Measurements from ENCODE around the gene C16orf54. TPM values are rescaled to one million over a fixed set of nuclear protein-coding genes. Genes with fewer than 3 reads are reported as not detected.
A peak's percentile ranks its signal among the peaks of the same experiment; 100 is the strongest.
"Not testable (repeated sequence)": the region's sequence is repeated elsewhere in the genome, so short reads cannot be mapped to it uniquely, and the experiment has no call there.

C16orf54 gene
- total RNA-seq, 3 donors from 2014 or later, result 6.8 to 8.8 (median 7.2) TPM

- no peak for DNase-seq
- H3K27me3 Mint-ChIP-seq (ENCODE audit: low read depth), result no peaks in the 10 kb centered on the region
- H3K4me1 Mint-ChIP-seq (ENCODE audit: low read depth), result peaks cover 38% of the 10 kb centered on the region
- ATAC-seq, result no peak
- H3K36me3 Mint-ChIP-seq (ENCODE audit: insufficient read depth), result no peaks in the 10 kb centered on the region
- no peaks in the 10 kb centered on the region for H3K9me3 Mint-ChIP-seq
- no peak overlapping the region for H3K4me3 Mint-ChIP-seq
Observed at GRCh38 chr16:29757950-29758466, 12.2 kb upstream of the C16orf54 start.

- not testable (repeated sequence) for DNase-seq; H3K4me3 Mint-ChIP-seq; H3K9me3 Mint-ChIP-seq; H3K27me3 Mint-ChIP-seq (ENCODE audit: low read depth); ATAC-seq; H3K36me3 Mint-ChIP-seq (ENCODE audit: insufficient read depth)
- H3K4me1 Mint-ChIP-seq (ENCODE audit: low read depth), result peaks cover 37% of the 10 kb centered on the region
Observed at GRCh38 chr16:29757086-29757485, 11.3 kb upstream of the C16orf54 start.

- Mint-ChIP-seq H3K27me3 (ENCODE audit: low read depth) (no peaks in the 10 kb centered on the region), H3K9me3 (no peaks in the 10 kb centered on the region), H3K4me3 (no peak overlapping the region), H3K36me3 (ENCODE audit: insufficient read depth) (no peaks in the 10 kb centered on the region), H3K4me1 (ENCODE audit: low read depth) (peaks cover 37% of the 10 kb centered on the region)
- DNase-seq (no peak), ATAC-seq (no peak)
Observed at GRCh38 chr16:29756654-29757053, 10.9 kb upstream of the C16orf54 start.

GRCh38 chr16:29753516-29753915, 7.7 kb upstream of the C16orf54 start:
- Mint-ChIP-seq H3K27me3 (ENCODE audit: low read depth) (no peaks in the 10 kb centered on the region), H3K4me1 (ENCODE audit: low read depth) (peaks cover 38% of the 10 kb centered on the region), H3K36me3 (ENCODE audit: insufficient read depth) (peaks cover 8% of the 10 kb centered on the region), H3K4me3 (no peak overlapping the region), H3K9me3 (no peaks in the 10 kb centered on the region)
- no peak for ATAC-seq
- no peak for DNase-seq

GRCh38 chr16:29748760-29749149, 3.0 kb upstream of the C16orf54 start:
- peaks cover 49% of the 10 kb centered on the region for H3K4me1 Mint-ChIP-seq (ENCODE audit: low read depth)
- H3K9me3 Mint-ChIP-seq; H3K27me3 Mint-ChIP-seq (ENCODE audit: low read depth); H3K36me3 Mint-ChIP-seq (ENCODE audit: insufficient read depth); DNase-seq; H3K4me3 Mint-ChIP-seq; ATAC-seq: not testable (repeated sequence)

GRCh38 chr16:29747947-29748759, 2.4 kb upstream of the C16orf54 start:
- no peaks in the 10 kb centered on the region for H3K9me3 Mint-ChIP-seq
- no peak for ATAC-seq
- H3K36me3 Mint-ChIP-seq (ENCODE audit: insufficient read depth), result peaks cover 12% of the 10 kb centered on the region
- no peak overlapping the region for H3K4me3 Mint-ChIP-seq
- peaks cover 52% of the 10 kb centered on the region for H3K4me1 Mint-ChIP-seq (ENCODE audit: low read depth)
- H3K27me3 Mint-ChIP-seq (ENCODE audit: low read depth), result no peaks in the 10 kb centered on the region
- DNase-seq, result no peak

GRCh38 chr16:29746518-29746917, 728 bp upstream of the C16orf54 start:
- Mint-ChIP-seq H3K4me1 (ENCODE audit: low read depth) (peaks cover 65% of the 10 kb centered on the region), H3K36me3 (ENCODE audit: insufficient read depth) (peaks cover 21% of the 10 kb centered on the region), H3K4me3 (peak overlapping the region; percentile 91)
- ATAC-seq; H3K9me3 Mint-ChIP-seq; DNase-seq; H3K27me3 Mint-ChIP-seq (ENCODE audit: low read depth): not testable (repeated sequence)

- Mint-ChIP-seq H3K9me3 (no peaks in the 10 kb centered on the region), H3K27me3 (ENCODE audit: low read depth) (no peaks in the 10 kb centered on the region), H3K4me1 (ENCODE audit: low read depth) (peaks cover 77% of the 10 kb centered on the region), H3K4me3 (peak overlapping the region; percentile 91), H3K36me3 (ENCODE audit: insufficient read depth) (peaks cover 29% of the 10 kb centered on the region)
- DNase-seq, result peak; percentile 38
- ATAC-seq, result peak; percentile 64
Observed at GRCh38 chr16:29745121-29745852, 503 bp downstream of the C16orf54 start.

GRCh38 chr16:29744541-29745101, 1.2 kb downstream of the C16orf54 start:
- Mint-ChIP-seq H3K9me3 (no peaks in the 10 kb centered on the region), H3K36me3 (ENCODE audit: insufficient read depth) (peaks cover 27% of the 10 kb centered on the region), H3K4me1 (ENCODE audit: low read depth) (peaks cover 84% of the 10 kb centered on the region), H3K4me3 (peak overlapping the region; percentile 91), H3K27me3 (ENCODE audit: low read depth) (no peaks in the 10 kb centered on the region)
- DNase-seq (no peak), ATAC-seq (peak in 1 of 2 donors; percentile 5)

- Mint-ChIP-seq H3K9me3 (no peaks in the 10 kb centered on the region), H3K4me1 (ENCODE audit: low read depth) (peaks cover 86% of the 10 kb centered on the region), H3K27me3 (ENCODE audit: low read depth) (no peaks in the 10 kb centered on the region), H3K4me3 (peak overlapping the region; percentile 91), H3K36me3 (ENCODE audit: insufficient read depth) (peaks cover 25% of the 10 kb centered on the region)
- peak; percentile 13 to 29 for ATAC-seq
- no peak for DNase-seq
Observed at GRCh38 chr16:29743827-29744531, 1.8 kb downstream of the C16orf54 start.

- H3K9me3 Mint-ChIP-seq, result no peaks in the 10 kb centered on the region
- peaks cover 21% of the 10 kb centered on the region for H3K36me3 Mint-ChIP-seq (ENCODE audit: insufficient read depth)
- ATAC-seq (no peak), DNase-seq (no peak)
- no peaks in the 10 kb centered on the region for H3K27me3 Mint-ChIP-seq (ENCODE audit: low read depth)
- H3K4me1 Mint-ChIP-seq (ENCODE audit: low read depth), result peaks cover 86% of the 10 kb centered on the region
- H3K4me3 Mint-ChIP-seq, result peak overlapping the region; percentile 91
Observed at GRCh38 chr16:29743475-29743826, 2.3 kb downstream of the C16orf54 start.

GRCh38 chr16:29742683-29743275, 3.0 kb downstream of the C16orf54 start:
- Mint-ChIP-seq H3K9me3 (no peaks in the 10 kb centered on the region), H3K4me3 (peak overlapping the region; percentile 91), H3K27me3 (ENCODE audit: low read depth) (no peaks in the 10 kb centered on the region), H3K36me3 (ENCODE audit: insufficient read depth) (peaks cover 21% of the 10 kb centered on the region), H3K4me1 (ENCODE audit: low read depth) (peaks cover 90% of the 10 kb centered on the region)
- DNase-seq (no peak), ATAC-seq (no peak)

- not testable (repeated sequence) for DNase-seq; H3K27me3 Mint-ChIP-seq (ENCODE audit: low read depth); H3K9me3 Mint-ChIP-seq; ATAC-seq; H3K4me3 Mint-ChIP-seq
- Mint-ChIP-seq H3K36me3 (ENCODE audit: insufficient read depth) (peaks cover 20% of the 10 kb centered on the region), H3K4me1 (ENCODE audit: low read depth) (peaks cover 88% of the 10 kb centered on the region)
Observed at GRCh38 chr16:29740630-29741015, 5.2 kb downstream of the C16orf54 start.

Measured in activated T-cell treated with anti-CD3 and anti-CD28 coated beads, Interleukin-2, amount 50 U/mL, for 4 hours (primary cell).